ENCODE data around the gene RHOT2.
A peak's percentile ranks its signal among the peaks of the same experiment; 100 is the strongest.

The RHOT2 gene

DNA sequence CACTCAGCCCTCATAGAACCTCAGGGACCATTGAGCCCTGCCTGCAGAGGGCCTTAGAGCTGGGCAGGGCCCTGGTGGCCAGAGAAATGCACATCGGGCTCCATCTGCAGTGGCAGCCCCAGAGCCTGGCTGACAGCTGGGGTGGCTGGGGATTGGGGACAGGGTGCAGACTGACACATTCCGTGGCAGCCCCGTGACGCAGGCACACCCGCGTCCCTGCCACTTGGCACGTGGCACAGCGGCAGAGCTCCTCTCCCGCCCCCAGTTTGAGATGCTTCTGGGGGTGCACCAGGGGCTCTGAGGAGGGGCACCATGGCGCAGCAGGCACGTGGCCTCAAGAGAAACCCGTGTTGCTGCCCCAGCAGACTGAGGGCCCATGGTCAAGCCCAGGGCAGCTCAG lies 35.5 kb downstream of the RHOT2 start:
- H3K36me3 ChIP-seq (ENCODE audit: control insufficient read depth, insufficient read depth, low read length), result no peaks in the 10 kb centered on the region
- H3K27ac ChIP-seq, result no peak overlapping the region
- H3K79me2 ChIP-seq, result peaks cover 28% of the 10 kb centered on the region
- H3K9me3 ChIP-seq (ENCODE audit: control insufficient read depth, low read length), result no peaks in the 10 kb centered on the region
- no peaks in the 10 kb centered on the region for H3K4me1 ChIP-seq
- TF ChIP-seq, protein P1, sequence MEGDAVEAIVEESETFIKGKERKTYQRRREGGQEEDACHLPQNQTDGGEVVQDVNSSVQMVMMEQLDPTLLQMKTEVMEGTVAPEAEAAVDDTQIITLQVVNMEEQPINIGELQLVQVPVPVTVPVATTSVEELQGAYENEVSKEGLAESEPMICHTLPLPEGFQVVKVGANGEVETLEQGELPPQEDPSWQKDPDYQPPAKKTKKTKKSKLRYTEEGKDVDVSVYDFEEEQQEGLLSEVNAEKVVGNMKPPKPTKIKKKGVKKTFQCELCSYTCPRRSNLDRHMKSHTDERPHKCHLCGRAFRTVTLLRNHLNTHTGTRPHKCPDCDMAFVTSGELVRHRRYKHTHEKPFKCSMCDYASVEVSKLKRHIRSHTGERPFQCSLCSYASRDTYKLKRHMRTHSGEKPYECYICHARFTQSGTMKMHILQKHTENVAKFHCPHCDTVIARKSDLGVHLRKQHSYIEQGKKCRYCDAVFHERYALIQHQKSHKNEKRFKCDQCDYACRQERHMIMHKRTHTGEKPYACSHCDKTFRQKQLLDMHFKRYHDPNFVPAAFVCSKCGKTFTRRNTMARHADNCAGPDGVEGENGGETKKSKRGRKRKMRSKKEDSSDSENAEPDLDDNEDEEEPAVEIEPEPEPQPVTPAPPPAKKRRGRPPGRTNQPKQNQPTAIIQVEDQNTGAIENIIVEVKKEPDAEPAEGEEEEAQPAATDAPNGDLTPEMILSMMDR (IDR thresholded peaks at IDR 0.05), result no peak
- H3K4me2 ChIP-seq (ENCODE audit: low read length), result no peak overlapping the region
- H2AFZ ChIP-seq, result no peak overlapping the region
- no peak overlapping the region for H3K9ac ChIP-seq
- H3K27me3 ChIP-seq (ENCODE audit: control insufficient read depth, insufficient read depth, low read length), result peaks cover 13% of the 10 kb centered on the region
- no peak overlapping the region for H3K4me3 ChIP-seq (ENCODE audit: low read depth, low read length)

DNA sequence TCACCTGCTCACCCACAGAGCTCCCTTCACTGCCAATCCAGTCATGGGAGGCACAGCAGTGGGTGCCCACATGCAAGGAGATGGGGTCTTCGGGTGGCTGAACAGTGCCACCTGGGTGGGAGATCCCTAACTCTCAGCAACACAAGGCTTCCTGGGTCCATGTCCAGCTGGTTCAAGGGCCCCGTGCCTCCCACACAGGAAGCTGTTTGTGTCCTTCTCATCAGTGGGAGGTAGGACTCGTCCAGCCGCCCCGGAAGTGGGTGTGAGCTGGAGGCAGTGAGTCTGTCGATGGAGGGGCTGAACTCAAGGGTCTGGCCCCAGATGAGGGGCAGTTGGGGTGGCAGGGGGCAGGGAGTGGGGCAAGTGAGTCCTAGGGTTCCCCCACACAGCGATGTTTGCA lies 36.1 kb downstream of the RHOT2 start:
- H3K4me1 ChIP-seq, result no peaks in the 10 kb centered on the region
- H2AFZ ChIP-seq, result no peak overlapping the region
- H3K79me2 ChIP-seq, result peaks cover 28% of the 10 kb centered on the region
- no peak overlapping the region for H3K4me3 ChIP-seq (ENCODE audit: low read depth, low read length)
- H3K9me3 ChIP-seq (ENCODE audit: control insufficient read depth, low read length), result no peaks in the 10 kb centered on the region
- TF ChIP-seq, protein P1 (IDR thresholded peaks at IDR 0.05), result no peak
- peaks cover 13% of the 10 kb centered on the region for H3K27me3 ChIP-seq (ENCODE audit: control insufficient read depth, insufficient read depth, low read length)
- H3K27ac ChIP-seq, result peak overlapping the region; percentile 47
- no peaks in the 10 kb centered on the region for H3K36me3 ChIP-seq (ENCODE audit: control insufficient read depth, insufficient read depth, low read length)
- H3K4me2 ChIP-seq (ENCODE audit: low read length), result no peak overlapping the region
- H3K9ac ChIP-seq, result no peak overlapping the region

DNA sequence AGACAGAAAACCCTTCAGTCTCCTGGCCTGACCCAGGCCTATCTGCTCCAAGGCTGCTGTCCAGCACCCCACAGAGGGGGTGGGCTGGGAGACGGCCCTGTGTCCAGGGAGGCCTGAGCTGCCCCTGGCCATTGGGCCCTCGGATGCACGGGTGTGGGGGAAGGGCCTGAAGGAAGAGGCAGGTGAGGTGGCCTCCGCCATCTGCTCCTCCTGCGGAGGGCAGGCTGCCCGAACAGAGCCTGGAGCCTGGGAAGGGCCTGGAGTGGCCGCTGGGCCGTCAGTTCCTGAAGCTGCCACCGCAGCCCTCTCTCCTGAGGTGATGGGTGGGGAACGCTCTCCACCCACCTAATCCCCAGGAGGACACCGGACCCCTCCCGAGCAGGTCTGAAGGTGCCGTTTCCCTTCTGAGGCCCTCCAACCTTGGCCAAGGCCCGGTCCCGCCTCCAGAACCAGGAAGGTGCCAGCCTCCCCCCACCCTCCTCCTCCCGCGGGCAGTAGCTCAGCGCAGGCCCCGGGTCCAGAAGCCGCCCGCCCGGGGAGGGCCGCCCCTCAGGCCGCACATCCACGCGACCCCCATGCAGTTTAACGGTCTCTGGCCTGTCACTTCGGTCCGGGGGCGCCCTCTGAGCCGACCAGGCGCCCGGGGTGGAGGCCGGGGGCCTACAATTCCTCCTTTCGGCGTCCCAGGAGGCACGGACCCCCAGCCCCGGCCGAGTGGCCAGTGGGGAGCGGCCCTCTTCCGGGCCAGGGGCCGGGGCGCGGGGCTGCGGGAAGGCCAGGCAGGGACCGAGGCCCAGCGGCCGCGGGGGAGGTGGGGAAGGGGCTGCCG lies 36.8 kb downstream of the RHOT2 start:
- Histone ChIP-seq H3K9ac (no peak overlapping the region), H3K4me2 (ENCODE audit: low read length) (no peak overlapping the region), H3K4me1 (peaks cover 1% of the 10 kb centered on the region), H2AFZ (peak overlapping the region; percentile 17), H3K36me3 (ENCODE audit: control insufficient read depth, insufficient read depth, low read length) (no peaks in the 10 kb centered on the region), H3K27ac (peak overlapping the region; percentile 47), H3K27me3 (ENCODE audit: control insufficient read depth, insufficient read depth, low read length) (peaks cover 13% of the 10 kb centered on the region), H3K4me3 (ENCODE audit: low read depth, low read length) (no peak overlapping the region), H3K9me3 (ENCODE audit: control insufficient read depth, low read length) (no peaks in the 10 kb centered on the region), H3K79me2 (peaks cover 28% of the 10 kb centered on the region)
- TF ChIP-seq, protein P1 (IDR thresholded peaks at IDR 0.05), result no peak

DNA sequence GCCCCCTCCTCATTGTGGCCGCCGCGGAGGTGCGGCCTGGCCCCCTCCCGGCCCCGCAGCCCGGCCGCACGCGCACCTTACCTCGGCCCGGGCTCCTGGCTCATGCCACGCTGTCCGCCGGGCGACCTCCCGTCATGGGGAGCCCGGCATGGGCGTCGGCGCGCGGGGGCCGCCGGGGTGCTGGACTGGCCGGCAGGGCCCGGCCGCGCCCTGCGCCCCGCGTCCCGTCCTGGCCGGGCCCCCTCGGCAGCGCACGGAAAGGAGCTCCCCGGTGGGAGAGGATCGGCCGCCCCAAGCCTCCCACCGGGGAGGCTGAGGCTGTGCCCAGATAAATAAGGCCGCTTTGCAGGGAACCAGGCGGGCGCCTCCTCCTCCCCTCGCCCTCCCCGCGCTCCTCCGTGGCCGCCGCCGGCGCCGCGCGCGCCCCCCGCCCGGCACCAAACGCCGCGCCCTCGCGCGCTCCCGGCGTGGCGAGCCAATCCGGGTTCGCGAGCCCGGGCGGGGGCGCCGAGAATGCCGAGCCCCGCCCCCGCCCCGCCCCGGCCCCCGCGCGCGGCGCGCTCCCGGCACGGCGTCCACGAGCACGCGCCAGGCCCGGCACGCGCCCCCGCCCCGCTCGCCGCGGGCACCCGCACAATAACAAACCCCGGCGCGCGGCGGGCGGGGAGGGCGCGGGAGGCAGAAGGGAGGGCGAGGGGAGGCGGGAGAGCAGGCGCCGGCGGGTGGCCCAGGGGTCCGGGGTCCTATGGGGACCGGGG lies 37.7 kb downstream of the RHOT2 start, which contains the start of gene FBXL16:
Gene FBXL16, minus strand, starts transcription at position 371 of the 758 bp plus-strand sequence. CDS start 8,396 bp downstream, outside the sequence.
- Histone ChIP-seq H3K9me3 (ENCODE audit: control insufficient read depth, low read length) (no peaks in the 10 kb centered on the region), H3K4me3 (ENCODE audit: low read depth, low read length) (no peak within 1 kb of the TSS), H3K4me1 (peaks cover 5% of the 10 kb centered on the region), H3K36me3 (ENCODE audit: control insufficient read depth, insufficient read depth, low read length) (no peaks in the 10 kb centered on the region), H3K27me3 (ENCODE audit: control insufficient read depth, insufficient read depth, low read length) (peaks cover 13% of the 10 kb centered on the region), H3K79me2 (peaks cover 28% of the 10 kb centered on the region), H3K4me2 (ENCODE audit: low read length) (no peak within 1 kb of the TSS), H3K9ac (no peak within 1 kb of the TSS), H3K27ac (peak within 1 kb of the TSS; percentile 47), H2AFZ (peak within 1 kb of the TSS; percentile 60)
- TF ChIP-seq, protein P1 (IDR thresholded peaks at IDR 0.05), result no peak

Measured in parathyroid adenoma (tissue), 2 donors.